Neural cell (in vitro differentiated cells): ENCODE results near the gene KRTAP10-11. TPM values are rescaled to one million over a fixed set of nuclear protein-coding genes. Genes with fewer than 3 reads are reported as not detected.

Experiments
- H2AFZ ChIP-seq: fragments of 200-600, 300-800 bp; sonication (generic), shearing (Covaris generic); 2 replicates; pipeline ENCODE4 v1.6.0; 2014; ENCODE audit warnings: low read depth, mild to moderate bottlenecking, antibody characterized with exemption, low read length, moderate library complexity
- H3F3A ChIP-seq: fragments of 200-600 bp; shearing (Covaris generic); 2 replicates; pipeline ENCODE4 v1.6.1; 2016; ENCODE audit warnings: mild to moderate bottlenecking, moderate library complexity, mixed read lengths, antibody characterized with exemption, low read length; ENCODE audit not compliant: insufficient read depth, poor library complexity, severe bottlenecking
- H3K27ac ChIP-seq: fragments of 200-600, 300-800 bp; sonication (generic), shearing (Covaris generic); 2 replicates; pipeline ENCODE4 v1.5.1; 2014; ENCODE audit warnings: mild to moderate bottlenecking, low read length, moderate library complexity
- H3K27me3 ChIP-seq: fragments of 300-800, 200-600 bp; sonication (generic), shearing (Covaris generic); 2 replicates; pipeline ENCODE4 v1.6.0; 2014; ENCODE audit warnings: mild to moderate bottlenecking, low read depth, low read length, moderate library complexity; ENCODE audit not compliant: insufficient read depth
- H3K36me3 ChIP-seq: fragments of 300-800, 200-600 bp; sonication (generic), shearing (Covaris generic); 2 replicates; pipeline ENCODE4 v1.5.1; 2014; ENCODE audit warnings: mild to moderate bottlenecking, antibody characterized with exemption, low read length, moderate library complexity; ENCODE audit not compliant: insufficient read depth
- H3K4me2 ChIP-seq: fragments of 300-800, 200-600 bp; sonication (generic), shearing (Covaris generic); 2 replicates; pipeline ENCODE4 v1.6.0; 2014; ENCODE audit warnings: mild to moderate bottlenecking, low read length
- H3K4me3 ChIP-seq: fragments of 300-800, 200-600 bp; sonication (generic), shearing (Covaris generic); 2 replicates; pipeline ENCODE4 v1.5.1; 2014; ENCODE audit warnings: mild to moderate bottlenecking, low read length, moderate library complexity
- H3K79me2 ChIP-seq: fragments of 200-600 bp; shearing (Covaris generic); replicated peaks from 2 replicates; pipeline ENCODE4 v1.6.0; 2014; ENCODE audit warnings: mild to moderate bottlenecking, low read length, moderate library complexity; ENCODE audit not compliant: insufficient read depth
- H3K9ac ChIP-seq: fragments of 300-800, 200-600 bp; sonication (generic), shearing (Covaris generic); 2 replicates; pipeline ENCODE4 v1.6.1; 2016; ENCODE audit warnings: mild to moderate bottlenecking, low read length, mixed read lengths
- H3K9me2 ChIP-seq: fragments of 200-600 bp; shearing (Covaris generic); 2 replicates; pipeline ENCODE4 v1.6.1; 2016; ENCODE audit warnings: mild to moderate bottlenecking, low read length, mixed read lengths; ENCODE audit not compliant: insufficient read depth
- H3K9me3 ChIP-seq: fragments of 200-600, 300-800 bp; sonication (generic), shearing (Covaris generic); 2 replicates; pipeline ENCODE4 v1.6.1; 2016; ENCODE audit warnings: mild to moderate bottlenecking, mixed run types, low read length, moderate library complexity, mixed read lengths
- H4K20me1 ChIP-seq: fragments of 200-600 bp; shearing (Covaris generic); 2 replicates; pipeline ENCODE4 v1.6.1; 2016; ENCODE audit warnings: mild to moderate bottlenecking, mixed run types; ENCODE audit not compliant: insufficient read depth
- EP300 ChIP-seq: fragments of 450-650 bp; conservative IDR thresholded peaks from 2 replicates; pipeline ENCODE4 v1.6.1; 2014; ENCODE audit warnings: antibody characterized with exemption, mild to moderate bottlenecking, moderate library complexity; ENCODE audit not compliant: poor library complexity, severe bottlenecking
- EZH2 ChIP-seq: fragments of 200-600, 300-800 bp; shearing (Covaris generic), sonication (generic); IDR thresholded peaks from 2 replicates; pipeline ENCODE4 v1.6.1; 2014; ENCODE audit warnings: antibody characterized with exemption, low read length, borderline replicate concordance, mild to moderate bottlenecking; ENCODE audit not compliant: insufficient read depth, poor library complexity, severe bottlenecking
- MXI1 ChIP-seq: fragments of 450-650 bp; conservative IDR thresholded peaks from 2 replicates; pipeline ENCODE4 v1.6.1; 2014; ENCODE audit warnings: antibody characterized with exemption, mild to moderate bottlenecking; ENCODE audit not compliant: poor library complexity, severe bottlenecking
- POLR2AphosphoS5 ChIP-seq: IDR thresholded peaks from 2 replicates; pipeline ENCODE4 v1.6.1; 2012
- RAD21 ChIP-seq: fragments of 450-650 bp; conservative IDR thresholded peaks from 2 replicates; pipeline ENCODE4 v1.6.1; 2014; ENCODE audit warnings: antibody characterized with exemption, mild to moderate bottlenecking, moderate library complexity
- SMC3 ChIP-seq: fragments of 450-650 bp; conservative IDR thresholded peaks from 2 replicates; pipeline ENCODE4 v1.6.1; 2014; ENCODE audit warnings: antibody characterized with exemption, mild to moderate bottlenecking, moderate library complexity; ENCODE audit not compliant: poor library complexity
- TAF1 ChIP-seq: IDR thresholded peaks from 2 replicates; pipeline ENCODE4 v1.6.1; 2012; ENCODE audit warnings: low read depth
- polyA plus RNA-seq: library from polyadenylated mRNA; depleted of rRNA; stranded (reverse); fragments of >200 nt; gene quantifications from 2 replicates; pipeline ENCODE4 v1.2.3, GENCODE V29; 2014
- TF ChIP-seq, protein P1 (sequence below): fragments of 450-650 bp; IDR thresholded peaks from 2 replicates; pipeline ENCODE4 v1.5.1; 2014; ENCODE audit warnings: antibody characterized with exemption, mild to moderate bottlenecking, moderate library complexity; ENCODE audit not compliant: poor library complexity, severe bottlenecking
- TF ChIP-seq, protein P2 (sequence below): IDR thresholded peaks from 2 replicates; pipeline ENCODE4 v1.6.1; 2012; ENCODE audit warnings: borderline replicate concordance

KRTAP10-11 gene
- polyA plus RNA-seq, 1 donor from 2014 or later: not detected

DNA sequence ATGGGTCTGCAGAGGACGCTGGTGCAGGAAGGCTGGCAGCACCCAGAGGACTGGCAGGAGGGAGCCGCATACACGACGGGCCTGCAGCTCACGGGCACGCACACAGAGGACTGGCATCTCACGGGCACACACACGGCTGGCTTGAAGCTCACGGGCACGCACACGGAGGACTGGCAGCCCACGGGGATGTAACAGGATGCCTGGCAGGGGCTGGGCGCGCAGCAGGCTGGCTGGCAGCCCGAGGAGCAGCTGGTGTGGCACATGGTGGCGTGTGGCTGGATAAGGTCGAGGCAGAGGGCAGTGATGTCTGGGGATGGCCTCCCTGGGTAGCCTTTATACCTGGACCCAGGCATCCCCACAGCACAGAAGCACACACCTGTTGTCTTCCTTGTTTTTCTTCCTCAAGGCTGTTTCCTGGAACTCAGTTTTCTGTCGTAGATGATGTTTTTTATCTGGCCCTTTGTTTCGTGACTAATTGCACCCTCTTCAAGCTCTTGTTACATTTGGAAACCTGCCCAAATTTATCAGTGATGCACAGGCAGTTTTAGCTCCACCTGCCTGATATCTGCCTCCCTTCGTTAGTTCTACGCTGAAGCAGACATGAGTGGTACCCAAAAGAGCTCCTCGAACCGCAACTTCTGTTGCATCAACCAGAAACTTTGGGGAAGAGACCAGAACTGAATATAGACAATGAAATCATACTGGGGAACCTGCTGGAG is 35.8 kb downstream of the KRTAP10-11 start, which contains the start of gene KRTAP12-1:
TSS of gene KRTAP12-1 (minus strand) at position 303 of the 719 bp plus-strand sequence. CDS start at position 263, 40 bp downstream.
- no peak within 1 kb of the TSS for H3K27ac ChIP-seq
- no peak for TF ChIP-seq EP300
- TF ChIP-seq RAD21: no peak
- no peak for TF ChIP-seq SMC3
- TF ChIP-seq TAF1: no peak
- TF ChIP-seq, protein P1, sequence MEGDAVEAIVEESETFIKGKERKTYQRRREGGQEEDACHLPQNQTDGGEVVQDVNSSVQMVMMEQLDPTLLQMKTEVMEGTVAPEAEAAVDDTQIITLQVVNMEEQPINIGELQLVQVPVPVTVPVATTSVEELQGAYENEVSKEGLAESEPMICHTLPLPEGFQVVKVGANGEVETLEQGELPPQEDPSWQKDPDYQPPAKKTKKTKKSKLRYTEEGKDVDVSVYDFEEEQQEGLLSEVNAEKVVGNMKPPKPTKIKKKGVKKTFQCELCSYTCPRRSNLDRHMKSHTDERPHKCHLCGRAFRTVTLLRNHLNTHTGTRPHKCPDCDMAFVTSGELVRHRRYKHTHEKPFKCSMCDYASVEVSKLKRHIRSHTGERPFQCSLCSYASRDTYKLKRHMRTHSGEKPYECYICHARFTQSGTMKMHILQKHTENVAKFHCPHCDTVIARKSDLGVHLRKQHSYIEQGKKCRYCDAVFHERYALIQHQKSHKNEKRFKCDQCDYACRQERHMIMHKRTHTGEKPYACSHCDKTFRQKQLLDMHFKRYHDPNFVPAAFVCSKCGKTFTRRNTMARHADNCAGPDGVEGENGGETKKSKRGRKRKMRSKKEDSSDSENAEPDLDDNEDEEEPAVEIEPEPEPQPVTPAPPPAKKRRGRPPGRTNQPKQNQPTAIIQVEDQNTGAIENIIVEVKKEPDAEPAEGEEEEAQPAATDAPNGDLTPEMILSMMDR: no peak
- no peak for TF ChIP-seq EZH2
- no peak for TF ChIP-seq MXI1
- TF ChIP-seq POLR2AphosphoS5: no peak
- TF ChIP-seq, protein P2, sequence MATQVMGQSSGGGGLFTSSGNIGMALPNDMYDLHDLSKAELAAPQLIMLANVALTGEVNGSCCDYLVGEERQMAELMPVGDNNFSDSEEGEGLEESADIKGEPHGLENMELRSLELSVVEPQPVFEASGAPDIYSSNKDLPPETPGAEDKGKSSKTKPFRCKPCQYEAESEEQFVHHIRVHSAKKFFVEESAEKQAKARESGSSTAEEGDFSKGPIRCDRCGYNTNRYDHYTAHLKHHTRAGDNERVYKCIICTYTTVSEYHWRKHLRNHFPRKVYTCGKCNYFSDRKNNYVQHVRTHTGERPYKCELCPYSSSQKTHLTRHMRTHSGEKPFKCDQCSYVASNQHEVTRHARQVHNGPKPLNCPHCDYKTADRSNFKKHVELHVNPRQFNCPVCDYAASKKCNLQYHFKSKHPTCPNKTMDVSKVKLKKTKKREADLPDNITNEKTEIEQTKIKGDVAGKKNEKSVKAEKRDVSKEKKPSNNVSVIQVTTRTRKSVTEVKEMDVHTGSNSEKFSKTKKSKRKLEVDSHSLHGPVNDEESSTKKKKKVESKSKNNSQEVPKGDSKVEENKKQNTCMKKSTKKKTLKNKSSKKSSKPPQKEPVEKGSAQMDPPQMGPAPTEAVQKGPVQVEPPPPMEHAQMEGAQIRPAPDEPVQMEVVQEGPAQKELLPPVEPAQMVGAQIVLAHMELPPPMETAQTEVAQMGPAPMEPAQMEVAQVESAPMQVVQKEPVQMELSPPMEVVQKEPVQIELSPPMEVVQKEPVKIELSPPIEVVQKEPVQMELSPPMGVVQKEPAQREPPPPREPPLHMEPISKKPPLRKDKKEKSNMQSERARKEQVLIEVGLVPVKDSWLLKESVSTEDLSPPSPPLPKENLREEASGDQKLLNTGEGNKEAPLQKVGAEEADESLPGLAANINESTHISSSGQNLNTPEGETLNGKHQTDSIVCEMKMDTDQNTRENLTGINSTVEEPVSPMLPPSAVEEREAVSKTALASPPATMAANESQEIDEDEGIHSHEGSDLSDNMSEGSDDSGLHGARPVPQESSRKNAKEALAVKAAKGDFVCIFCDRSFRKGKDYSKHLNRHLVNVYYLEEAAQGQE: no peak

DNA sequence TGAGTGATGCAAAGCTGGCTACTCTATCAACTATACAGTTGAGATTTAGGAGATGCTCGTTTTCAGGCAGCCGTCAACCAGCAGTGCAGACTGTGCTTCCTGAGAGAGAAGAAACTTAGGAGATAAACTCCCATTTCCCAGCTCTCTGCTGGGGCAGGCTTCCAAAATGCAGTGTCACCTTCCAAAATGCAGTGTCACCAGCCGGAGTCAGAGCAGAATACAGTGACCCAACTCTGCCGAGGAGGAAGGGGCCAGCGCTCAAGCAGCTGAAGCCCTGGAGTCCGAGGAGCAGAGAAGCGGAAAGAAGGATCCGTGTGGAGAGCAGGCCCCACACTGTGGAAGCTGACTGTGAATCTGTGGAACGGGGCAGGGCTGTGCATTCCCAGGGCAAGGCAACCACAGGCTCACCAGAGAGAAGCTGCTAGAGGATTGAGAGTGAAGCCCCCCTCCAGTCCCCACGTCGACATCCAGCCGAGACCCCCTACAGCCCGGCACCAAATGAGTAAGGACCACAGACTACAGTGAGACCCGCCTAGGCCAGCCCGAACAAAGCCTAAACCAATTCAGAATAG is 36.5 kb downstream of the KRTAP10-11 start:
- no peaks in the 10 kb centered on the region for H3K9me3 ChIP-seq
- H4K20me1 ChIP-seq: no peaks in the 10 kb centered on the region
- H3K4me3 ChIP-seq: no peak overlapping the region
- H3K4me2 ChIP-seq: no peak overlapping the region
- no peaks in the 10 kb centered on the region for H3K27me3 ChIP-seq
- TF ChIP-seq EZH2 (no peak), POLR2AphosphoS5 (no peak), SMC3 (no peak), EP300 (no peak), MXI1 (no peak)
- no peaks in the 10 kb centered on the region for H3K9me2 ChIP-seq
- no peak overlapping the region for H2AFZ ChIP-seq
- no peak overlapping the region for H3K9ac ChIP-seq
- no peaks in the 10 kb centered on the region for H3K36me3 ChIP-seq
- no peaks in the 10 kb centered on the region for H3K79me2 ChIP-seq
- H3F3A ChIP-seq: no peaks in the 10 kb centered on the region
- H3K27ac ChIP-seq: no peak overlapping the region

More for the DNA sequence above, 35.8 kb downstream of the KRTAP10-11 start, which contains the start of gene KRTAP12-1:
- H3K36me3 ChIP-seq: no peaks in the 10 kb centered on the region
- H3K79me2 ChIP-seq: no peaks in the 10 kb centered on the region
- no peak within 1 kb of the TSS for H3K9ac ChIP-seq
- no peak within 1 kb of the TSS for H2AFZ ChIP-seq
- H4K20me1 ChIP-seq: no peaks in the 10 kb centered on the region
- no peaks in the 10 kb centered on the region for H3K9me3 ChIP-seq
- H3F3A ChIP-seq: no peaks in the 10 kb centered on the region
- H3K4me2 ChIP-seq: no peak within 1 kb of the TSS
- H3K9me2 ChIP-seq: no peaks in the 10 kb centered on the region
- no peaks in the 10 kb centered on the region for H3K27me3 ChIP-seq
- no peak within 1 kb of the TSS for H3K4me3 ChIP-seq
